ENCODE measurements around the gene RPE. TPM values are rescaled to one million over a fixed set of nuclear protein-coding genes. Genes with fewer than 3 reads are reported as not detected.

RPE gene
- total RNA-seq, 4 donors from 2014 or later = 37.1 to 116 (median 82.0) TPM

DNA sequence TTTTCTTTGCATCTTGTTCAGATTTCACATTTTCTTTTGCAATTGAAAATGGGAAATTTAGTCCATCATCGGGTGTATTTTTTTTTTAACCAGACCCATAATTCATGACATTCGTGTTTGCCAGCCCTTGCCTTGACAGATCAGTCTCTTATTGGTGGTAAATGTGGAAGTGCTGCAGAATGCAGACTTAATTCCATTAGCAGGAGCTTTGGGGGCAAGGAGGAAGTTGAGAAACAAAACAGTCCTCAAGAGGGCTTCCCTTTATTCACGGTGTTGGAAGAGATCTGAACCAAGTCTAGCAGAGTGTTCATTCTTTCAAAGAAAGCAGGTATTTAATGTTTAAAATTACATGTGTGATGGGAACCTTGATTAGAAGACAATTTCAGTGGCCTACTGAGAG lies 16.6 kb upstream of the RPE start:
- Histone ChIP-seq H3K4me1 (no peaks in the 10 kb centered on the region), H3K4me3 (no peak overlapping the region)
- intact Hi-C loops (cut with DNase I; ENCODE audit: low total_unique reads) = no loop called here

DNA sequence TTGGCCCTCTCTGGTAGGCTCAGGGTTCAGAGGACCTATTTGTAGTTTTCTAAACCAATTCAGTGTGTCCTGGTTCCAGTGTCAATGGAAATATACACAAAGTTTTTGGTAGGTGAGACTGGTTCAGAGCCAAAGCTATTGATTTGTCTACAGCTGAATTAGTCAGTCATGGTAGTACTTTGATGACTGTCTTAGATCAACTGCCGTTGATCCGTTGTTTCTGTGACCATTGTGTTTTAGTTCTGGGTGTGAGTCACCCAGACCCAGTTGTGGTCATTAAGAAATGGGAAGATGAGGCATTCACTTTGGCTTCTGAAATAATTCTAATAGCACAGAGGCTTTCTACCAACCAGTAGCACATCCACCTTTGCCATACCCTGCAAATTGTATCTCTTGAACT lies 16.0 kb upstream of the RPE start:
- Histone ChIP-seq H3K4me1 (no peaks in the 10 kb centered on the region), H3K27me3 (no peaks in the 10 kb centered on the region), H3K4me3 (no peak overlapping the region), H3K9me3 (no peaks in the 10 kb centered on the region), H3K27ac (no peak overlapping the region), H3K36me3 (no peaks in the 10 kb centered on the region)
- TF ChIP-seq CTCF (IDR thresholded peaks at IDR 0.05) = no peak
- no peak for TF ChIP-seq POLR2A (IDR thresholded peaks at IDR 0.05)
- intact Hi-C loops (cut with DNase I; ENCODE audit: low total_unique reads) = no loop called here
- DNase-seq = no peak

More for the DNA sequence above, 16.6 kb upstream of the RPE start:
- no peak overlapping the region for H3K27ac ChIP-seq
- no peaks in the 10 kb centered on the region for H3K36me3 ChIP-seq
- no peaks in the 10 kb centered on the region for H3K27me3 ChIP-seq
- no peak for DNase-seq
- TF ChIP-seq POLR2A (IDR thresholded peaks at IDR 0.05) (no peak), CTCF (IDR thresholded peaks at IDR 0.05) (no peak)
- no peaks in the 10 kb centered on the region for H3K9me3 ChIP-seq

GRCh38 chr2:209988010-209988409 lies 14.4 kb upstream of the RPE start:
- no peak overlapping the region for H3K27ac ChIP-seq
- no peaks in the 10 kb centered on the region for H3K4me1 ChIP-seq
- H3K9me3 ChIP-seq = no peaks in the 10 kb centered on the region
- DNase-seq = no peak
- TF ChIP-seq POLR2A (IDR thresholded peaks at IDR 0.05) (no peak), CTCF (IDR thresholded peaks at IDR 0.05) (no peak)
- no peak overlapping the region for H3K4me3 ChIP-seq
- intact Hi-C loops (cut with DNase I; ENCODE audit: low total_unique reads) = no loop called here
- no peaks in the 10 kb centered on the region for H3K36me3 ChIP-seq
- no peaks in the 10 kb centered on the region for H3K27me3 ChIP-seq

DNA sequence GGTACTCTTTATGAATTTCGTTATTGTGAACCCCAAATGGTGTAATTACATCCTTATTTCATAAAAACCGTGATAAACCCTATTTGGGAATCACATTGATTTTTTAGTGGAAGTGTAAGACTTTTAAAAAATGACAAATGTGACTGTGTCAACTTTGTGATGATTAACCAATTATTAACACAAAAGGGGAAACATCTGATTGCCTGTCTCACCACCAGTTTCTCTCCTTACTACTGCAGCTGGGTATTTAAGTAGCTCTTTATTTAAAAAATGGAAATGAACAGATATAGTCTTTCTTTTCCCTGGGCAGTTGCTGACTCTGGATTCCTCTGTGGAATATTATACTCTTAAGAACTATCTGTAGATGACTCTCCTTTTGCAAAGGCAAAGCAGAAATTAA lies 11.6 kb upstream of the RPE start:
- intact Hi-C loops (cut with DNase I; ENCODE audit: low total_unique reads) = no loop called here
- Histone ChIP-seq H3K4me3 (no peak overlapping the region), H3K4me1 (no peaks in the 10 kb centered on the region), H3K9me3 (no peaks in the 10 kb centered on the region), H3K27me3 (no peaks in the 10 kb centered on the region), H3K27ac (no peak overlapping the region), H3K36me3 (no peaks in the 10 kb centered on the region)
- DNase-seq = no peak
- TF ChIP-seq CTCF (IDR thresholded peaks at IDR 0.05) (no peak), POLR2A (IDR thresholded peaks at IDR 0.05) (no peak)

DNA sequence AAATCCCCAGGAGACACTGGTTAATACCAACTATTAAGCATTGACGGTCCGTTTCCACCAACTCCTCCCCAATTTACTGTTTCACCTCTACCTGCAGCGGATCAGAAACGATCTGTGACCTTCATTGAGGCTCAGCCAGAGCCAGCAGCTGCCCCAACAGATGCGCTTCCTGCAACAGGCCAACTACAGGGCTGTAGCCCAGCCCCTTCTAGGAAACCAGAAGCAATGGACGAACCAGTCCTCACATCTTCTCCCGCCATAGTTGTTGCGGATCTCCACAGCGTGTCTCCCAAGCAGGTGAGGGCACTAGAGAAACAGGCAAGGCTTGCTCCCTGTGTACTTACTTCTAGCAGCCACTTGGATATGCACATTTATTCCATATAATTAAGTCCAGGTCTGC lies 8.5 kb upstream of the RPE start:
- TF ChIP-seq CTCF (IDR thresholded peaks at IDR 0.05) (no peak), POLR2A (IDR thresholded peaks at IDR 0.05) (no peak)
- DNase-seq = no peak
- H3K27me3 ChIP-seq = no peaks in the 10 kb centered on the region
- no peak overlapping the region for H3K4me3 ChIP-seq
- no peaks in the 10 kb centered on the region for H3K4me1 ChIP-seq
- no peak overlapping the region for H3K27ac ChIP-seq
- H3K36me3 ChIP-seq = no peaks in the 10 kb centered on the region
- H3K9me3 ChIP-seq = no peaks in the 10 kb centered on the region
- intact Hi-C loops (cut with DNase I; ENCODE audit: low total_unique reads) = no loop called here

All from uterus (tissue), 4 donors.